A549 (cell line): ENCODE results near the gene ZCWPW1.
"Not testable (repeated sequence)": the region's sequence is repeated elsewhere in the genome, so short reads cannot be mapped to it uniquely, and the experiment has no call there.

Experiments used
- CEBPB ChIP-seq, 2 experiments: fragments of >200 bp in 1 of 2; sonication (Bioruptor Twin) in 1 of 2; formaldehyde crosslinking in 1 of 2; IDR thresholded peaks; 2 replicates each; pipeline ENCODE4 v1.6.1; 2012 to 2016
- CTCF ChIP-seq: fragments of >200 bp; sonication (Bioruptor Twin); formaldehyde crosslinking; IDR thresholded peaks from 3 replicates; pipeline ENCODE4 v1.5.1; 2016
- EHF ChIP-seq: fragments of 250-450 bp; sonication (Bioruptor Pico); IDR thresholded peaks from 2 replicates; pipeline ENCODE4 v1.5.0; 2020; ENCODE audit warnings: mild to moderate bottlenecking
- EHMT2 ChIP-seq: fragments of 200-600 bp; sonication (generic); IDR thresholded peaks from 2 replicates; pipeline ENCODE4 v1.6.1; 2016; ENCODE audit warnings: antibody characterized with exemption, low read depth, mild to moderate bottlenecking, moderate library complexity
- EP300 ChIP-seq, 2 experiments: fragments of >200 bp; sonication (Bioruptor Twin); formaldehyde crosslinking; IDR thresholded peaks; 2 replicates in 1 of 2; 3 replicates in 1 of 2; pipeline ENCODE4 v1.6.1; 2016 to 2017
- MAX ChIP-seq: IDR thresholded peaks from 2 replicates; pipeline ENCODE4 v1.6.1; 2012
- NFE2L2 ChIP-seq: fragments of 150-350 bp; conservative IDR thresholded peaks from 2 replicates; pipeline ENCODE4 v1.6.1; 2014; ENCODE audit warnings: low read length
- RAD21 ChIP-seq, 2 experiments: fragments of >200 bp in 1 of 2; sonication (Bioruptor Twin) in 1 of 2; formaldehyde crosslinking in 1 of 2; IDR thresholded peaks in 1 of 2; conservative IDR thresholded peaks in 1 of 2; 2 replicates in 1 of 2; 3 replicates in 1 of 2; pipeline ENCODE4 v1.6.1; 2012 to 2018; ENCODE audit warnings: inconsistent platforms in 1 of 2
- RFX5 ChIP-seq: fragments of 450-650 bp; IDR thresholded peaks from 2 replicates; pipeline ENCODE4 v1.7.1; 2014; ENCODE audit warnings: antibody characterized with exemption, mild to moderate bottlenecking, moderate library complexity
- SREBF2 ChIP-seq: fragments of 450-650 bp; IDR thresholded peaks from 2 replicates; pipeline ENCODE4 v1.6.1; 2014; ENCODE audit warnings: mild to moderate bottlenecking, moderate library complexity
- ZNF302 ChIP-seq: fragments of 250-450 bp; sonication (Bioruptor Pico); IDR thresholded peaks from 2 replicates; pipeline ENCODE4 v1.9.0; 2021; ENCODE audit warnings: inconsistent platforms, mild to moderate bottlenecking, moderate library complexity
- TF ChIP-seq, protein P1 (sequence below): fragments of 200-600 bp; sonication (generic); IDR thresholded peaks from 2 replicates; pipeline ENCODE4 v1.6.1; 2016; ENCODE audit warnings: antibody characterized with exemption, mild to moderate bottlenecking, moderate library complexity
- TF ChIP-seq, protein P2 (sequence below): fragments of 450-650 bp; IDR thresholded peaks from 2 replicates; pipeline ENCODE4 v1.6.1; 2014; ENCODE audit warnings: antibody characterized with exemption

GRCh38 chr7:100439244-100439643, 10.7 kb upstream of the ZCWPW1 start:
- TF ChIP-seq CTCF; RFX5; EHMT2; MAX; CEBPB (IDR thresholded peaks at IDR 0.05); SREBF2; RAD21 (conservative IDR thresholded peaks at IDR 0.05 in 1 of 2, IDR thresholded peaks at IDR 0.05 in 1 of 2); NFE2L2; ZNF302 (CRISPR knock-in tag); EP300 (IDR thresholded peaks at IDR 0.05); EHF: not testable (repeated sequence)
- TF ChIP-seq, protein P1, sequence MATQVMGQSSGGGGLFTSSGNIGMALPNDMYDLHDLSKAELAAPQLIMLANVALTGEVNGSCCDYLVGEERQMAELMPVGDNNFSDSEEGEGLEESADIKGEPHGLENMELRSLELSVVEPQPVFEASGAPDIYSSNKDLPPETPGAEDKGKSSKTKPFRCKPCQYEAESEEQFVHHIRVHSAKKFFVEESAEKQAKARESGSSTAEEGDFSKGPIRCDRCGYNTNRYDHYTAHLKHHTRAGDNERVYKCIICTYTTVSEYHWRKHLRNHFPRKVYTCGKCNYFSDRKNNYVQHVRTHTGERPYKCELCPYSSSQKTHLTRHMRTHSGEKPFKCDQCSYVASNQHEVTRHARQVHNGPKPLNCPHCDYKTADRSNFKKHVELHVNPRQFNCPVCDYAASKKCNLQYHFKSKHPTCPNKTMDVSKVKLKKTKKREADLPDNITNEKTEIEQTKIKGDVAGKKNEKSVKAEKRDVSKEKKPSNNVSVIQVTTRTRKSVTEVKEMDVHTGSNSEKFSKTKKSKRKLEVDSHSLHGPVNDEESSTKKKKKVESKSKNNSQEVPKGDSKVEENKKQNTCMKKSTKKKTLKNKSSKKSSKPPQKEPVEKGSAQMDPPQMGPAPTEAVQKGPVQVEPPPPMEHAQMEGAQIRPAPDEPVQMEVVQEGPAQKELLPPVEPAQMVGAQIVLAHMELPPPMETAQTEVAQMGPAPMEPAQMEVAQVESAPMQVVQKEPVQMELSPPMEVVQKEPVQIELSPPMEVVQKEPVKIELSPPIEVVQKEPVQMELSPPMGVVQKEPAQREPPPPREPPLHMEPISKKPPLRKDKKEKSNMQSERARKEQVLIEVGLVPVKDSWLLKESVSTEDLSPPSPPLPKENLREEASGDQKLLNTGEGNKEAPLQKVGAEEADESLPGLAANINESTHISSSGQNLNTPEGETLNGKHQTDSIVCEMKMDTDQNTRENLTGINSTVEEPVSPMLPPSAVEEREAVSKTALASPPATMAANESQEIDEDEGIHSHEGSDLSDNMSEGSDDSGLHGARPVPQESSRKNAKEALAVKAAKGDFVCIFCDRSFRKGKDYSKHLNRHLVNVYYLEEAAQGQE: not testable (repeated sequence)
- TF ChIP-seq, protein P2, sequence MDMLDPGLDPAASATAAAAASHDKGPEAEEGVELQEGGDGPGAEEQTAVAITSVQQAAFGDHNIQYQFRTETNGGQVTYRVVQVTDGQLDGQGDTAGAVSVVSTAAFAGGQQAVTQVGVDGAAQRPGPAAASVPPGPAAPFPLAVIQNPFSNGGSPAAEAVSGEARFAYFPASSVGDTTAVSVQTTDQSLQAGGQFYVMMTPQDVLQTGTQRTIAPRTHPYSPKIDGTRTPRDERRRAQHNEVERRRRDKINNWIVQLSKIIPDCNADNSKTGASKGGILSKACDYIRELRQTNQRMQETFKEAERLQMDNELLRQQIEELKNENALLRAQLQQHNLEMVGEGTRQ: not testable (repeated sequence)
